Measurements from ENCODE around the gene TK2. TPM values are rescaled to one million over a fixed set of nuclear protein-coding genes. Genes with fewer than 3 reads are reported as not detected.
A peak's percentile ranks its signal among the peaks of the same experiment; 100 is the strongest.

The TK2 gene
- total RNA-seq, 1 donor from 2014 or later: 36.1 TPM

GRCh38 chr16:66471264-66471663 lies 78.7 kb downstream of the TK2 start:
- no peak for ATAC-seq
- no peak for DNase-seq
- no peak overlapping the region for H3K4me3 ChIP-seq
- no peaks in the 10 kb centered on the region for H3K36me3 ChIP-seq
- no peaks in the 10 kb centered on the region for H3K27me3 ChIP-seq
- H3K9me3 ChIP-seq: no peaks in the 10 kb centered on the region
- H3K4me1 ChIP-seq: peaks cover 9% of the 10 kb centered on the region
- no peak for TF ChIP-seq CTCF (IDR thresholded peaks at IDR 0.05)
- no peak overlapping the region for H3K27ac ChIP-seq
- intact Hi-C loops (cut with DNase I): no loop called here

GRCh38 chr16:66470556-66470955 lies 79.4 kb downstream of the TK2 start:
- H3K9me3 ChIP-seq: no peaks in the 10 kb centered on the region
- TF ChIP-seq CTCF (IDR thresholded peaks at IDR 0.05): no peak
- H3K27ac ChIP-seq: no peak overlapping the region
- H3K36me3 ChIP-seq: no peaks in the 10 kb centered on the region
- H3K4me1 ChIP-seq: peaks cover 9% of the 10 kb centered on the region
- ATAC-seq (no peak), DNase-seq (no peak)
- no peaks in the 10 kb centered on the region for H3K27me3 ChIP-seq
- intact Hi-C loops (cut with DNase I): no loop called here
- no peak overlapping the region for H3K4me3 ChIP-seq

GRCh38 chr16:66469947-66470546 lies 79.9 kb downstream of the TK2 start:
- Histone ChIP-seq H3K36me3 (no peaks in the 10 kb centered on the region), H3K4me1 (peaks cover 5% of the 10 kb centered on the region), H3K9me3 (no peaks in the 10 kb centered on the region), H3K27me3 (no peaks in the 10 kb centered on the region), H3K4me3 (no peak overlapping the region), H3K27ac (no peak overlapping the region)
- ATAC-seq (no peak), DNase-seq (no peak)
- intact Hi-C loops (cut with DNase I): no loop called here
- no peak for TF ChIP-seq CTCF (IDR thresholded peaks at IDR 0.05)

GRCh38 chr16:66469291-66469946 lies 80.5 kb downstream of the TK2 start:
- Histone ChIP-seq H3K36me3 (no peaks in the 10 kb centered on the region), H3K4me1 (no peaks in the 10 kb centered on the region), H3K4me3 (no peak overlapping the region), H3K9me3 (no peaks in the 10 kb centered on the region), H3K27ac (no peak overlapping the region), H3K27me3 (no peaks in the 10 kb centered on the region)
- intact Hi-C loops (cut with DNase I): no loop called here
- DNase-seq (peak; percentile 36), ATAC-seq (no peak)
- no peak for TF ChIP-seq CTCF (IDR thresholded peaks at IDR 0.05)

GRCh38 chr16:66468321-66468965 lies 81.5 kb downstream of the TK2 start:
- Histone ChIP-seq H3K4me3 (no peak overlapping the region), H3K4me1 (no peaks in the 10 kb centered on the region), H3K27me3 (no peaks in the 10 kb centered on the region), H3K27ac (no peak overlapping the region), H3K9me3 (no peaks in the 10 kb centered on the region), H3K36me3 (no peaks in the 10 kb centered on the region)
- DNase-seq: peak; percentile 36
- ATAC-seq: no peak
- intact Hi-C loops (cut with DNase I): no loop called here
- no peak for TF ChIP-seq CTCF (IDR thresholded peaks at IDR 0.05)
